NCI-H345 (cell line): Measurements from ENCODE around the gene APOBEC3B.
A peak's percentile ranks its signal among the peaks of the same experiment; 100 is the strongest.
"Not testable (repeated sequence)": the region's sequence is repeated elsewhere in the genome, so short reads cannot be mapped to it uniquely, and the experiment has no call there.

Source experiments
- DNase-seq: peaks from one replicate; lab custom pipeline; 2025; lab: John Stamatoyannopoulos, UW

The APOBEC3B gene

GRCh38 chr22:38981992-38982927 lies at the start of gene APOBEC3B:
Gene APOBEC3B, plus strand, starts transcription at chr22:38982347. Its CDS starts 107 bp downstream, at chr22:38982454.
- no peak for DNase-seq

DNA sequence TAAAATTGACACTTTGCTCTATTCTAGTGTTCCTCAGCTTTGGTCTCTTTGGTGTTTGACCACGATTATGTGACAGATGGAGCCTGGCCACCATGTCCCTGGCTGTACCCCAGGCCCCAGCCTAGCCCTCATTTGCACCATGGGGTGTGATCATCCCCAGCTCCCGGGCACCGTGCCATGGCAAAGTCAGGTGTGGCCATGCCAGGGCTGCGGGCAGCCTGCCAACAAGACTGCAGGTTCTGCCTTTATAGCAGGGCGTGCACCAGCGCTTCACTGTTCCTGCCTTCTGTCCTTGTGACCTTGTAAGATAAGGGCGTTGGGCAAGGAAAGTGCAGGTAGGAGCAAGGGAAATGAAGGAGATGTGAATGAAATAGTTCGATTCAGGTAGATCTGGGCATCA lies 47.1 kb upstream of the APOBEC3B start:
- DNase-seq = peak; percentile 95

DNA sequence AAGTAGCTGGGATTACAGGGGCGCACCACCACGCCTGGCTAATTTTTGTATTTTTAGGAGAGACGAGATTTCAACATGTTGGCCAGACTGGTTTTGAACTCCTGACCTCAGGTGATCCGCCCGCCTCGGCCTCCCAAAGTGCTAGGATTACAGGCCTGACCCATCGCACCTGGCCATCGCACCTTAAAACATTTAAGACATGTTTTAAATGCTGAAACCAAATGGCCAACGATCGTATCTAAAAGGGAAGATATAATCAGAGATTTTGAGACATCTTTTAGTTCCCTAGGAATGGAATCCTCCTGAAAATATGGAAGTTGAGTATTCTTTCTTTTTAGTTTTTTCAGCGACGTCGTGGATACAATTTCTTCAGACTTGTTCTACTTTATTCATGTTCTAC lies 46.5 kb upstream of the APOBEC3B start:
- no peak for DNase-seq

DNA sequence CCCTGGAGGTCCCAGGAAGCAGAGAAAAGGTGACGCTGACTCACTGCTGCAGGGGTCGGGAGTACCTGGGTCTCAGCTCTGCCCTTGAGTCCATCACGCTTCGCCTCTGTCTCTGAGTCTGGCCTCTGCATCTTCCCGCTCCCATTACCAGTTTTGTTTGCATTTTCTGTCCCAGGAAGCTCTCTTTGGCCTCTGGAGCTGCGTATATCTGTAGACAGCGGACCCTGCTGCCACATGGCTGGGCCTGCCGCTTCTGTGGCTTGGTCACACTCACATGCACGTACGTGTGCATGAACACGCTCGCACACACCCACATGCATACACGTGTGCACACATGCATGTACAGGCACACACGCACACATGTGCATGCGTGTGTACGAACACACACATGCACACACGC lies 45.6 kb upstream of the APOBEC3B start:
- DNase-seq = no peak

GRCh38 chr22:38937036-38937435 lies 45.1 kb upstream of the APOBEC3B start:
- no peak for DNase-seq

DNA sequence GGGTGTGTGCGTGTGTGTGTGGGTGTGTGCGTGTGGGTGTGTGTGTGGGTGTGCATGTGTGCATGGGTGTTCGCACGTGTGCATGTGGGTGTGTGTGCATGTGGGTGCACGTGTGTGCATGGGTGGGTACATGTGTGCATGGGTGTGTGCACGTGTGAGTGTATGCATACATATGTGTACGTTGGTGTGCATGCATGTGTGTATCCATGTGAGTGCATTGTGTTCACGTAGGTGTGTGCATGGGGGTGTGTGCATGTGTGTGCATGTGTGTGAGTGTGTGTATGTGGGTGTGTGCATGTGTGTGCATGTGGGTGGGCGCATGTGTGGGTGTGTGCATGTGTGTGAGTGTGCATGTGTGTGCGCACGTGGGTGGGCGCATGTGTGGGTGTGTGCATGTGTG lies 44.6 kb upstream of the APOBEC3B start:
- DNase-seq = no peak

DNA sequence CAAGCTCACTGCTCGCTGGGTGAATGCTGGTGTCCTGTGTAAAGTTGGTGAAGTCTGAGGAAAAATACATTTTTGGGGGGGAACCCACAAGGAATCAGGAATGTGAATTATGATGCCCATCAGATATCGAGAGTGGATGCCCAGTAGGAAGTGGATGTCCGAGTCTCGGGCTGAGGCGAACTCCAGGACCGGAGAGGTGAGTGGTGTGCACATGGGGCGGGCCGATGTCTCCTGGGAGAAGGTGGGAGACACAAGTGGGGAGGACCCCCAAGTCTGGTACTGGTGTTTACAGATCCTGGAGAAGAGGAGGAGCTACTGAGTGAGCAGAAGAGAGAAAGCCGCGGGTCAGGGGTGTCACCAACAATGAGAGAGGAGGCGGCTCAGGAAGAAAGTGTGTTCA lies 43.9 kb upstream of the APOBEC3B start:
- no peak for DNase-seq

DNA sequence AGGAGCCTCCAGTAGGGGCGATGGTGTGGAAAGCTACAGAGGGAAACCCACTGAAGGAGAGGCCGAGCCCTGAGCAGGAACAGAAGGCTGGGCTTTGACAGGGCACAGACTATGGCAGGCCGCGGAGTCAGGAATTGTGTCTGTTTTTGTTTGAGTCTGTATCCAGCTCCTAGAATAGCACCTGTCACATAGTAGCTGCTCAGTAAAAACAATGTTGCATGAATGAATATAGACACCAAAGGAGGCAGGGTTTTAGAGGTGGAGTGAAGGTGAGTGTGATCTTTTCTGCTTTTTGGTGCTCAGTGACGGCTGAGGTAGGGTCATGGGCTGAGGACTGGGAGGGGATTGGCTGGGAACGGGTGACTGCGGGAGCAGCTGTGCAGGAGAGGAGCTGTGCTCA lies 43.2 kb upstream of the APOBEC3B start:
- DNase-seq = no peak

DNA sequence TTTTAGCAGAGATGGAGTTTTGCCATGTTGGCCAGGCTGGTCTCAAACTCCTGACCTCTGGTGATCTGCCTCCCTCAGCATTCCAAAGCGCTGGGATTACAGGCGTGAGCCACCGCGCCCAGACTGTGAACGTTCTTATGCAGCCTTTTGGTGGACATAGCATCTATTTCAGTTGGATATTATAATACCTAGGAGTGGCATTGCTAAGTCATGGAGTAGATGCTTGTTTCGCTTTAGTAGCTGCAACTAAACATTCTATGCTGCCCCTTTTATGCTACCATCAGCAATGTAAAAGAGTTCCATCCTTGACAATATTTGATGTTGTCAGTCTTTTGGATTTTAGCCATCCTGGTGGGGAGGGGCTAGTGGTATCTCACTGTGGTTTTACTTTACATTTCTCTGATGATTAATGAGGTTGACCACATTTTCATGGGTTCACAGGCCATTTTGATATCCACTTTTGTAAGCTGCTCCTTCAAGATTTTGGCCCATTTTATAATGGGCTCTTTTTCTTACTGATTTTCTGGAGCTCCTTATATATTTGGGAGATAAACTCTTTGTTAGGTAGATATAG lies 41.2 kb upstream of the APOBEC3B start:
- DNase-seq = no peak

GRCh38 chr22:38941488-38941987 lies 40.6 kb upstream of the APOBEC3B start:
- DNase-seq = no peak

DNA sequence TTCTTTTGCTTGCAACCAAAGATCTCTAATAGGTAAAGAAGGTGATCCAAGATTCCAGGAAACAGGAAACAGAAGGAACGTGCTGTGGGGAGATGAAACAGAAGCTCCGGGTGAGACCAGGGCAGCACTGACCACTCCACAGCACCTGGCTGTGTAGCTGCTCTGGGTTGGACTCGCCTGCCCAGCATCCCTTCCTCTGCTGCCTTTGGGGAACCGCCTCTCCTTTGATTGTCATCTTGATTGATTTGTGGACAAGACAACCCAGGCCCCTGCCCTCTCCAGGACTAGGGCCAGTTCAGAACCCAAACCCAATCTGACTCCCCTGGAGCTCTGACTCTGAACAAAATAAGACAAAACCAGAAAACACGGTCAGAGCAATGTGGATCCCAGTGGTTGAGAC lies 39.4 kb upstream of the APOBEC3B start:
- DNase-seq = no peak

DNA sequence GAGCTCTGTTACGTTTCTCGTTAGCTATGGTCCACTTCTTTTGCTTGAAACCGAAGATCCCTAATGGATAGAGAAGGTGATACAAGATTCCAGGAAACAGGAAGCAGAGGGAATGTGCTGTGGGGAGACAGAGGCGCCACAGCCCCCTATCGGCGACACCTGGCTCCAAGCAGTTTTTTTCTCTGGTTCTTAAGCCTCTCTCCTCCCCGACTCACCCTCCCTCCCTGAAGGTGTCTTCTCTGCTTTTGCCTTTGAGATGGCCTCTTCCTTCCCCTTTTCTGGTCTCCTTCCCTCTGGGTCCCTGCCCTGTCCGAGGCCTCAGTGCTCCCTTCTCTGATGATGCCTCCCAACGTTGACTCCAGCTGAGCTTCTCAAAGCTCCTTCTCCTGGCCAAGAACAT lies 38.9 kb upstream of the APOBEC3B start:
- no peak for DNase-seq

DNA sequence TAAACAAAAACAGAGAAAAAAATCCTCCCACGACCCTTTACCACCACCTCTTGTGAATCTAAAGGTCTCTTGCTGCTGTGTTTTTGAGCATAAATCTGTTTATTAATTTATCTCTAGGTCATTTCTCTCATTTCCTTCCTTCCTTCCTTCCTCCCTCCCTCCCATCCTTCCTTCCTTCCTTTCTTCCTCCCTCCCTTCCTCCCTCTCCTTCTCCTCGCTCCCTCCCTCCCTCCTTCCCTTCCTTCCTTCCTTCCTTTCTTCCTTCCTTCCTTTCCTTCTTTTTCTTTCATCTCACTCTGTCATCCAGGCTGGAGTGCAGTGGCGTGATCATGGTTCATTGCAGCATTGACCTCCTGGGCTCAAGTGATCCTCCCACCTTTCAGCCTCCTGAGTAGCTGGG lies 38.3 kb upstream of the APOBEC3B start:
- DNase-seq = no peak

DNA sequence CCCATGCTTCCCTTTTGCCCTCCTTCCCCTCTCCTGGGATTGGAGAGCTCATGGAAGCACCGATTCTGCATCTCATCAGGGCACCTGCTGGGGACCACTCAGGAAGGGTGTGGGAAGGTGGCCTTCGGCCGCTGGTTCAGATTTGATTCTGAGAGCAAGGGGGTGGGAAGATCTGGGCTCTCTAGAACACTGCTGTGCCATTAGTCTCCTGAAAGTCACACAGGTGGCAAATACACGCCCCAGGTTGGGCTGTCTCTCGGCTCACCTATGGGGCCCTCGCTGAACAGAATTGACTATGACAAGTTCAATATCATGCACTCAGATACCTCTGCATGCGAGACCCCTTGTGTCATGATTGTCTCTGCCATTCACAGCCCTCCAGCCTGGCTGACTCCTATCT lies 37.5 kb upstream of the APOBEC3B start:
- DNase-seq = no peak

DNA sequence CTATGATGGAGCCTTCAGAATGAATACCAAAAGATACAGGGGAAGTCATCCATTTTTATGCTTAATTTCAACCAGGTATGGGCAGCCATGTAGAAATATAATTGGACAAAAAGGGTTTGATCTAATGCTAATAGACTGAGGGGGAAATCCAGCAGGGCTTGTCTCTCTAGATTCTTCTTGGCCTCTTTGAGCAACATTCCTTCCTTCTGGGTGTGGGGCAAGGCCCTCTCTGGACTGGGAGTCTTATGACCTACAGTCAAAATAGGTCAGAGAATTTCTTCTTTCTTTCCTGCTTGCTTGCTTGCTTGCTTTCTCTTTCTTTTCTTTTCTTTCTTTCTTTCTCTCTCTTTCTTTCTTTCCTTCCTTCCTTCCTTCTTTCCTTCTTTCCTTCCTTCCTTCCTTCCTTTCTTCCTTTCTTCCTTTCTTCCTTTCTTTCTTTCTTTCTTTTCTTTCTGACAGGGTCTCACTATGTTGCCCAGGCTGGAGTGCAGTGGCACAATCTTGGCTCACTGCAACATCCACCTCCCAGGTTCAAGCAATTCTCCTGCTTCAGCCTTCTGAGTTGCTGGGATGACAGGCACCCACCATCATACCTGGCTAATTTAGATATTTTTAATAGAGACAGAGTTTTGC lies 36.3 kb upstream of the APOBEC3B start:
- DNase-seq = not testable (repeated sequence)

GRCh38 chr22:38946771-38947170 lies 35.4 kb upstream of the APOBEC3B start:
- DNase-seq = no peak

DNA sequence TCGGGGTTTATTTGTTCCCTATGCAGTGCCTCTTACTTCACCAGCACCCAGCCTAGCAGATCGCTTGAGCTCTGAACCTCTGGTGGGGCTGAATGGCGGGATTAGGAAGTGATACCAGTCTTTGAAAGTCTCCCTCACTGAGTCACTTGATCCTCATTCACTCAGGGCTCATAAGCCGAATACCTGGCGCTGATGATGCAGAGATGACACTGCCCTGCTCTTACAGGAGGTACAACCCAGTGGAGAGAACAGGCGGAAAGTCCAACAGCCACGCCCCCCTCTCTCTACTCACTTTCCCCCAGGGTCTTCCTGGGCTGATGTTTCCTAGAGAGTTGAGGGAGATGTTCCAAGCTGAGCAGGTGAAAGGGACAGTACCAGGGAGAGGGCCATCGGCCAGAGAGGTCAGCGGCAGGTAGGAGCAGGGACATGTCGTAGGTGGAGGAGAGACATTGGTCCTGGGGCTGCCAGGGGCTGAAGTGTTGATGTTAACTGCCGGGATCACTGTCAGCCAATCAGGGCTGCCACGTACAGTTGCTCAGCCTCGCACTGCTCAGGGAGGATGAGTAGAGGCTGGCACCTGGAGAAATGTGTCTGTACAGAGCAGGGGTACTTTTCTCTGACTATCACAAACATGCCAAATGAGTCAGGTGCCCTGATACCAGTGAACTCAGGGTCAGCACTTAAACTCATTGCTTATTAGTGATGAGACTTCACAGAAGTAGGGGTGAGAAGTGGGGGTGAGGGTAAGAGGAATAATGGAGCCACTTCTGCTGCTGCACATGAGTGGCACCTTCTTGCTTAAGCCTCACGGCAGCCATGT lies 34.6 kb upstream of the APOBEC3B start:
- DNase-seq = no peak

GRCh38 chr22:38948181-38948940 lies 33.8 kb upstream of the APOBEC3B start:
- no peak for DNase-seq

GRCh38 chr22:38949889-38950405 lies 32.2 kb upstream of the APOBEC3B start:
- no peak for DNase-seq

GRCh38 chr22:38950527-38951295 lies 31.4 kb upstream of the APOBEC3B start:
- DNase-seq = no peak
